Gastroesophageal sphincter (tissue), 3 donors: Measurements from ENCODE around the gene MTFR1L.

ENCODE experiments used
- CTCF ChIP-seq, 4 experiments: fragments of 200-600 bp in 2 of 4; fragments of 450-650 bp in 2 of 4; sonication (generic) in 1 of 4; IDR thresholded peaks; one replicate each; pipeline ENCODE4 v1.5.1; 2017 to 2019; ENCODE audit warnings: antibody characterized with exemption in 4 of 4, mild to moderate bottlenecking in 2 of 4, moderate library complexity in 2 of 4
- POLR2A ChIP-seq, 2 donors: fragments of 450-650 bp; IDR thresholded peaks; one replicate each; pipeline ENCODE4 v1.6.1; 2017; ENCODE audit warnings: antibody characterized with exemption in 2 of 2, mild to moderate bottlenecking in 2 of 2, moderate library complexity in 1 of 2

GRCh38 chr1:25845664-25846063 is 25.9 kb downstream of the MTFR1L start:
- TF ChIP-seq POLR2A (IDR thresholded peaks at IDR 0.05) (no peak), CTCF (IDR thresholded peaks at IDR 0.05) (no peak)
